Gastrocnemius medialis (tissue), 4 donors: ENCODE data around the gene OR6S1. TPM values are rescaled to one million over a fixed set of nuclear protein-coding genes. Genes with fewer than 3 reads are reported as not detected.

ENCODE experiments used
- ATAC-seq, 2 donors: fragments of 150-250 bp; one replicate each; pipeline ENCODE4 v1.9.1; 2016
- DNase-seq, 2 donors: peaks; one replicate each; pipeline ENCODE4 v3.0.0-alpha.2; 2019
- H3K27ac ChIP-seq, 4 donors: fragments of 200-600 bp; sonication (generic); 1 replicate in 1 of 4; 2 replicates in 3 of 4; pipeline ENCODE4 v1.5.1; 2016 to 2018; ENCODE audit warnings: mild to moderate bottlenecking in 2 of 4, moderate library complexity in 1 of 4
- H3K27me3 ChIP-seq, 3 donors: fragments of 200-600 bp; sonication (generic) in 2 of 3; 1 replicate in 1 of 3; 2 replicates in 2 of 3; pipeline versions ENCODE4 v1.5.1 to v1.6.0; 2016 to 2019; ENCODE audit warnings: mild to moderate bottlenecking in 1 of 3, moderate library complexity in 1 of 3
- H3K36me3 ChIP-seq, 2 donors: fragments of 200-600 bp; sonication (generic) in 1 of 2; one replicate each; pipeline ENCODE4 v1.5.1; 2017 to 2018
- H3K4me1 ChIP-seq, 2 donors: fragments of 200-600 bp; sonication (generic) in 1 of 2; one replicate each; pipeline ENCODE4 v1.5.1; 2016 to 2017; ENCODE audit warnings: mild to moderate bottlenecking in 2 of 2
- H3K4me3 ChIP-seq, 4 donors: fragments of 200-600 bp; sonication (generic) in 3 of 4; 1 replicate in 1 of 4; 2 replicates in 3 of 4; pipeline ENCODE4 v1.5.1; 2016 to 2019; ENCODE audit warnings: mild to moderate bottlenecking in 2 of 4
- H3K9me3 ChIP-seq, 3 donors: fragments of 200-600 bp; sonication (generic) in 2 of 3; 1 replicate in 1 of 3; 2 replicates in 2 of 3; pipeline ENCODE4 v1.5.1; 2016 to 2019
- CTCF ChIP-seq, 5 experiments: fragments of 450-650 bp in 3 of 5; fragments of 200-600 bp in 2 of 5; sonication (generic) in 2 of 5; IDR thresholded peaks in 4 of 5; conservative IDR thresholded peaks in 1 of 5; 1 replicate in 4 of 5; 2 replicates in 1 of 5; pipeline ENCODE4 v1.5.1; 2016 to 2019; ENCODE audit warnings: antibody characterized with exemption in 5 of 5, mild to moderate bottlenecking in 3 of 5, moderate library complexity in 3 of 5
- POLR2A ChIP-seq, 2 donors: fragments of 450-650 bp; IDR thresholded peaks; one replicate each; pipeline ENCODE4 v1.6.1; 2017; ENCODE audit warnings: antibody characterized with exemption in 2 of 2, mild to moderate bottlenecking in 2 of 2, moderate library complexity in 2 of 2
- in situ Hi-C, 4 donors: fragments of 200-750 bp; cut with MboI; loops; one replicate each; pipeline versions ENCODE4 v1.15.0 to v1.8.0; 2017; ENCODE audit warnings: low sequenced_read_pairs in 4 of 4
- intact Hi-C: fragments of 100-400 bp; cut with DNase I; formaldehyde crosslinking; loops from one replicate; pipeline ENCODE4 v1.15.1; 2023; ENCODE audit warnings: low total_unique reads
- total RNA-seq, 4 donors: library from RNA; depleted of rRNA; stranded (reverse); fragments of >200 nt; gene quantifications; one replicate each; pipeline versions ENCODE4 v1.1.0 to v1.2.3, GENCODE V29; 2016

The OR6S1 gene
- total RNA-seq, 4 donors from 2014 or later, result not detected

- peaks cover 9 to 20% of the 10 kb centered on the region in 2 donors for H3K4me1 ChIP-seq
- in situ Hi-C loops (no loop called here), intact Hi-C loops (loop anchor here (5.0 kb wide), 1 partner anchor 52 kb away; the partner anchor contains the start of gene RNASE4)
- no peak for DNase-seq
- peaks cover 68 to 93% (median 73%) of the 10 kb centered on the region in 3 donors for H3K27me3 ChIP-seq
- no peaks in the 10 kb centered on the region for H3K9me3 ChIP-seq
- peak overlapping the region in 2 of 4 donors; percentile 18 to 23 for H3K4me3 ChIP-seq
- no peaks in the 10 kb centered on the region for H3K36me3 ChIP-seq
- TF ChIP-seq CTCF (IDR thresholded peaks at IDR 0.05 in 4 of 5, conservative IDR thresholded peaks at IDR 0.05 in 1 of 5), result no peak
- no peak for TF ChIP-seq POLR2A (IDR thresholded peaks at IDR 0.05)
- ATAC-seq, result no peak
- no peak overlapping the region for H3K27ac ChIP-seq
Observed at GRCh38 chr14:20630340-20631022, 11.0 kb downstream of the OR6S1 start.

GRCh38 chr14:20628063-20628854 lies 13.2 kb downstream of the OR6S1 start:
- no peaks in the 10 kb centered on the region for H3K9me3 ChIP-seq
- DNase-seq, result no peak
- no peaks in the 10 kb centered on the region for H3K36me3 ChIP-seq
- H3K4me1 ChIP-seq, result peaks cover 9 to 20% of the 10 kb centered on the region in 2 donors
- in situ Hi-C loops (no loop called here), intact Hi-C loops (no loop called here)
- no peak overlapping the region for H3K27ac ChIP-seq
- H3K4me3 ChIP-seq, result no peak overlapping the region
- TF ChIP-seq POLR2A (IDR thresholded peaks at IDR 0.05), result no peak
- ATAC-seq, result no peak
- H3K27me3 ChIP-seq, result peaks cover 64 to 95% (median 65%) of the 10 kb centered on the region in 3 donors

- intact Hi-C loops, result no loop called here
- H3K27ac ChIP-seq, result no peak overlapping the region
- ATAC-seq, result no peak
- H3K9me3 ChIP-seq, result no peaks in the 10 kb centered on the region
- H3K4me3 ChIP-seq, result no peak overlapping the region
- TF ChIP-seq POLR2A (IDR thresholded peaks at IDR 0.05) (no peak), CTCF (IDR thresholded peaks at IDR 0.05 in 4 of 5, conservative IDR thresholded peaks at IDR 0.05 in 1 of 5) (no peak)
- in situ Hi-C loops, result no loop called here
- no peak for DNase-seq
- H3K4me1 ChIP-seq, result peaks cover 9 to 18% of the 10 kb centered on the region in 2 donors
- no peaks in the 10 kb centered on the region for H3K36me3 ChIP-seq
- peaks cover 64 to 95% (median 71%) of the 10 kb centered on the region in 3 donors for H3K27me3 ChIP-seq
Observed at GRCh38 chr14:20627346-20628027, 14.0 kb downstream of the OR6S1 start.

- H3K4me1 ChIP-seq, result peaks cover 5 to 8% of the 10 kb centered on the region in 2 donors
- in situ Hi-C loops (no loop called here), intact Hi-C loops (no loop called here)
- no peaks in the 10 kb centered on the region for H3K9me3 ChIP-seq
- no peak overlapping the region for H3K4me3 ChIP-seq
- no peak overlapping the region for H3K27ac ChIP-seq
- TF ChIP-seq POLR2A (IDR thresholded peaks at IDR 0.05) (no peak), CTCF (IDR thresholded peaks at IDR 0.05 in 4 of 5, conservative IDR thresholded peaks at IDR 0.05 in 1 of 5) (no peak)
- DNase-seq (no peak), ATAC-seq (no peak)
- no peaks in the 10 kb centered on the region for H3K36me3 ChIP-seq
- H3K27me3 ChIP-seq, result peaks cover 51 to 84% (median 66%) of the 10 kb centered on the region in 3 donors
Observed at GRCh38 chr14:20626274-20626673, 15.2 kb downstream of the OR6S1 start.
